ENCODE data around the gene NHS.

The NHS gene

GRCh38 chrX:17591741-17592110, 216.7 kb downstream of the NHS start:
- peak; percentile 85 for DNase-seq

GRCh38 chrX:17592117-17592516, 217.1 kb downstream of the NHS start:
- DNase-seq = peak; percentile 66

DNA sequence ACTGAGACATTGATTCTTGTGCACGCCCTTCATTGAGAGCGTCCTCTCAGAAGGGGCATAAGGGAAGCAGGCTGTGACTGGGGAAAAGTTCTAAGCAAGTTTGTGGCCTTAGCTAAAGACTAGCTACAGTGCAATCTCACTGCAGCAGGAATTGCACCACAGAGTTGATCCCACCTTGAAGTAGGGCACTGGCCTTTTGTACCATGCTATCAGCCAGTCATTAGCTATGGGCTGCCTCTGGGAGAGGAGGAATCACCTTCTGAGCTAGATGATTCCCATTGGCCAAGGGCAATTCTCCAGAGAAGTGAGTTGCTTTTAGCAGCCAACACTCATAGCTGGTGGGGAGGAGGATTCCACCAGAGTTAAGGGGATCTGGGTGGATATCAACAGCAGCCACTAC, 219.7 kb downstream of the NHS start:
- DNase-seq = no peak

GRCh38 chrX:17595456-17596035, 220.5 kb downstream of the NHS start:
- peak; percentile 79 for DNase-seq

GRCh38 chrX:17596061-17596460, 221.1 kb downstream of the NHS start:
- DNase-seq = no peak

GRCh38 chrX:17596546-17597205, 221.7 kb downstream of the NHS start:
- DNase-seq = peak; percentile 73

- no peak for DNase-seq
Observed at GRCh38 chrX:17597327-17597726, 222.3 kb downstream of the NHS start.

GRCh38 chrX:17597836-17598439, 222.9 kb downstream of the NHS start:
- peak; percentile 79 for DNase-seq

DNA sequence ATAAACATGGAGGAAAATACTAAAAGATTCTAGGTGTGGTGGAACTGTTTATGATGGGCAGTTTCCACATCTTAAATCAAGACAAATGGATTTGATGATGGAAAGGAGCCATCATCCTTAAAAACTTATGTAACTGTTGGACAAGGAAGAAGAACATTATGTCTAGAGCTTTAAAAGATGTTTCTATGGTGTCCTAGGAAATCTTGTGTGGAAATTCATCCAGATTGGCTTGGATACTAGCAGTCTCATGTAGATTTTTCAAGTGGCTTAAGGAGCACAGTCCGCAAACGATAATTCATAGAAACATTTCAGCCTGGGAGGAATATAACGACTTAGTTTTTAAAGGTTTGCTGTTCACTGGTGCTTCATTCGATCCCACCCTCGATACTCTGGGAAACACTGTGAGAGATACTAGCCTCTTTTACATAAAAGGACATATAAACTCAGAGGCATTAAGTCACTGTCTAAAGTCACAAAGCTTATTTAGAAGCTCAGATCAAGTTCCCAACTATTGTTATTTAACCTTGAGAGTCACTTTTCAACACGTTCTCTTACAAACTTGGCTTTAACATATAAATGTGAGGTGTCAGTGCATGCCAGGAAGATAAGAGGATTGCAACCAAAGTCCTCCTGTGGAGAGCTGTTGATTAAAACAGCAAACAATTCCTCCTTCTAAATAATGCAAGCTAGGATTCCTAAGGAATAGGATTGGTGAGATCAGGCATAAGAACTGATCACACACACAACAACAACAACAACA, 226.6 kb downstream of the NHS start:
- no peak for DNase-seq

DNA sequence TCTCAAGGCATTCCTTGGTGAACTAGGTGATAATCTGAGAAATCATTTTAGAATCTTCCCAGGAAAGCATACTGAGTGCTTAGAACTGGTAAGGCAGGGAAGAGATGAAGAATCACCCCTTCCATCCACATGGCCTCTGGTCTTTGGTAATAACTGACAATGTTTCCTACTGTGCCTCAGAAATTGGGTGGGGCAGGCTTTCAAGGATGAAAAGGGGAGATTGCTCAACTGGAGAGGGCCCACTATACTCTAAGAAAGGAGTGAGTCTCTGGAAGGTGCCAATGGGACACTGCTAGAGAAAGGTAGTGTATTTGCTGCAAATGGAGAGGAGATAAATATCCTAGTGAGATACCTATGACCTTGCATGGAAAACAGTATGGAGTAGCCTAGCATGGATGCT, 227.2 kb downstream of the NHS start:
- DNase-seq = no peak

DNA sequence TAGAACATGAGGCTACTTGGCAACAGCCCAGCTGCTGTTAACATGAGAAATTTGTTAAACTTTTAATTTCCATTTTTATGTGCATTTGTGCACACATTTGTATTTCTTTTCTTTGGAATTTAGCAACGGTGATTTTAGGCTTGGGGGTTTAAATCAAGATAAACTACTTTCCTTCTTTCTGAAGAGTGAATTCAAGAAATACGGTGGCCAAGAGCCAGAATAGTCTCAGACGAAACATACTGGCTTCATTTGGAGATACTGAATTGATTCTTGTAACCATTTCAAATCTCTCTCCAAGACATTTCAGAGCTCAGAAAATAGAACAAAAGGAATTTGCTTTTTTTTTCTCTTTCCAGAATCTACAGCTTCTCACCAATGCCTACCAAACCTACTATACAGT, 228.2 kb downstream of the NHS start:
- DNase-seq = no peak

GRCh38 chrX:17605676-17606075, 230.7 kb downstream of the NHS start:
- no peak for DNase-seq

DNA sequence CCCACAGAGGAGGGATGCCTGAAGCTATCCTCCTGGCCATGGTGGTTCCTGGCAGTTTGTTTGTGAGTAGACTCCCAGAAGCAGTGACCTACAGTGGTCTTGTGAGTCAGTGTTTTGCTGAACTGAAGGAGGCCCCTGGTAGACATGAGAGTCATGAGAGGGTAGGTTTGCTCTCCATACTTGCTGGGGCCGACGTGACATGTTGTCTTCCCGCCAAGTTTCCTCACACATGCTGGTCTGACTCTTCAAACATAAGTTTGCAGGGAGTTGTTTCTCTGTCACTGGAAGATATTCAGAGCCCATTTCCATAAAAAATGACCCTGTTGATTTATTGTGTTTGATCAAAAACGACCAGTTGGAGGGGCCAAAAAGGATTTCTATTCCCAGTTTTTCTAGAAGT, 231.2 kb downstream of the NHS start:
- no peak for DNase-seq

DNA sequence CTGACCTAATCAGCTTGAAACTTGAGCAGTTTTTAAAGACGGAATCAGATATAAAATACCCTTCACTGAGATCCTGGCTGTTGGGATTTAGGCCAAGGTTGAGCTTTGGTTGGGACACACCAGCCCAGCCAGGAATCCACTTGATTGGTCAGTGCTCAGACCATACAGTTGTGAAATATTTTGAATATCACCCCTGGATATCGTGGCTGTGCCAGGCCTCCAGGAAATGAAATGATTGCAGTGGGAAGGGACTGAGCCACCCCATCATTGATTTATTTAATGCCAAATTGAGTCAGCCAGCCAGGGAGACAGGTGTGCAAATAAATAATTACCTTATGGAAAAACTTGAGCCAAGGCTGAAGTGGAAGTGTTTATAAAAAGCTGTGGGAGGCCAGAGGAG, 233.9 kb downstream of the NHS start:
- no peak for DNase-seq

- no peak for DNase-seq
Observed at GRCh38 chrX:17610788-17611187, 235.8 kb downstream of the NHS start.

DNA sequence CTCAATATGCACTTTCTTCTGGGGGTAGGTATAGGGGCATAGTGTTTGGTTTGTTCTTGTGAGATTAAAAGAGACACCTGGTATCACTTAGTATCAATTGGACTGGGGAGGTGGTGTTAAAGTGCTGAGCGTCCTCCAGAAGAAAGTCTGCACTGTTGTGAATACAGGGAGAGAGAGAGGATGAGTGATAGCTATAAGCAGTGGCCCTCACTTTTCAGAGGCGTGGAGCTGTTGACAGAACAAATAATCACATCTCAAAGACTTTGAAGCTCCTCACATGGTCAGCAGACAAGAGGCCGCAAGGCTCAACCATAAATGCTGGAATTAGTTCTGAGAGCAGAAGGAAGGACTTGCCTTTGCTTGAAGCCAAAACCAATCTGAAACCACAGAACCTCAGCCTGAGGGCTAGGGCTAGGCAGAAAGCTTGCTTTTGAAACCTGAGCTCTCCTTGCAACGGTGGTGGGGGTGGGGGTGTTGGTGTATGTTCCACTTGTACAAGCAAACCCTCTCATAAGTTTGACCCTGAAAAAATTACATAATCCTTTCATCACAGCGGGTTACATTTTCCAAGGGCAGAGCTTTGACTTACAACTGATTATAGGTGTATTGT, 239.1 kb downstream of the NHS start:
- no peak for DNase-seq

DNA sequence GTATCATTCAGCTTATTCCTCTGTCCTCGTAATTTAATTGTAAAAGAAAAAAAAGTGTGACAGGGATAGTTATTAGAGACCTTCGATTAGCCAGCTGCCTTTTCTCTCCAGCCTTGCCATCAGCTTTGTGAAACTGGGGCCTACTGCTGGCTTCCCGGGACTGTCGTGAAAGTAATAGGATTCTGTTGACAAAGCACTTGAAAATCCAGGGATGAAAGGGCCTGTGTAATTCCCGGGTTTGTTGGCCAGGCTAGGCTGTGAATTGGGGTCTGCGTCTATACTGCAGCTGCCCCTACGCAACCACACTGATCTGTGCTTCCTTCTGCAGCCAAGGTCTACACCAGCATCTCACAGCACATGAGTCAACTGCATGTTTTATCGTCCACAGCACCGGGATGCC, 241.9 kb downstream of the NHS start:
- no peak for DNase-seq

- DNase-seq = no peak
Observed at GRCh38 chrX:17617806-17618205, 242.8 kb downstream of the NHS start.

- DNase-seq = no peak
Observed at GRCh38 chrX:17621566-17622270, 246.7 kb downstream of the NHS start.

DNA sequence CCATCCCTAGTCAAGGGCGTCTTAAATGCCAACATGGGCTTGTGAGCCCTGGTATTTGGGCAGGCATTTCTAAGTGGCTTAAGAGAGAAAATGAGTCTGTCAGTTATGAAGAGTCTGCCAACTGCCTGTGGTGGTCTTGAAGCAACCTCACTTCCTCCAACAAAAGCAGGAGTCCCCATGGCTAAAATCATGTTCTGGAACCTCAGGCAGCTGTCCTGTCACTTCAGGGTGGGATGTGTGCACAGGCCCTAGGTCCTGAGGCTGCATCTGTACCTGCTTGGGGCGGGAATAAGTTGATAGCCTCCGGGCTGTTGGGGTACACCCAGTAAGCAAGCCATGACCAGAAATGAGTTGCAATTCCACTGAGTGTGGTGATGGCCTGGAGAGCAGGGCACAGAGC, 247.3 kb downstream of the NHS start:
- DNase-seq = no peak

DNA sequence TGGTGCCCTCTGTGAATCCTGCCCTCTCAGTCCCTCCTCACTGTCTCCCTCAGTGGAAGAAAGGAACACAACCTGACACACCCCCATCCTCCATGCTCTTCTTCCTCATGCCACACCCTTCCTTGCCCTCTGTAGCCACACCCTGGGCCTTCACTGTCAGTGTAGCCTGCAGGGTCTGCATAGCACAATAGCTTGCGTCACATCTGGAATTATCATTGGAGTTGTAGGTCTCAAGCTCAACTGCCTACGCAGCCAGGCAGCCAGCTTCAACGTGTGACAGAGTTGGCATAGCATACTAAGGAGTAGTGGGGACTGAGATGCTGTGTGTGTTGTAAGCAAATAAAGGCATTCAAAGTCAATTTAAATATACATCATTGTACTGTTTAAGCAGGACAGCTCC, 248.8 kb downstream of the NHS start:
- no peak for DNase-seq

DNA sequence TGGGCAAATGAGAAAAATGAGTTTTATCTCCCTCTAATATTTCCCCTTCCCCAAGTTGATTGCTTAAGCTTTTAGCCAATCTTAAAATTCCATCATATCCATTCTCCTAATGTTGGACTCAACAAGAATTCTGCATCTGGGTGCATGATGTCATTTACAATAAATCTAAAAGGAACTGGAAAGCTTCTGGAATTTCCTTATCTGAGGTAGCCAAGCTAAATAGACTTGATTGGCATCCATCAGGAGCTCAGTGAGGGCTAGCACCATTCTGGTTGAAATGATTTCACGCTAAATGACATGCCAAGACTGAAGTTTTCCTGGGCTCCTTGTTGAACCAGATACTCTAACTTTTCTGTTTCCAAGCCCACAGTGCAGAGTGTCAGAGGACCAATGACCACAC, 252.0 kb downstream of the NHS start:
- peak; percentile 9 for DNase-seq

DNA sequence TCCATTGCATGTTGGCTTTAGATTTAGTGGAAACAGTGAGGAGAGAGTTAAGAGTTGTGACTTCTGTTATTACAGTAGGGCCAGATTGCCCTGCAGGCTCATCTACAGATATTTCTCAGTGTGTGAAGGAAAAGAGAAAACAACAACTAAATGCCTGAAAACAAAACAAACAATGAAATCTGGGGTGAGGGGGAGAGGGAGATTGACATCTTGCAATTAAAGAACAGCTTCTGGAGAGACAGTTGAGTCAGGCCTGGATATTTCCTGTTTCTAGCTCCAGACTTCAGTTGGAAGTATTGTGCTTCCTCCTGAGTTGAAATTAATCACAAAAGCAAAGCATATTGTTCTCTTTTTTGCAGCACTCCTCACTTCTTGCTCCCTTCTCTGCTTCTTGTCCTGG, 254.0 kb downstream of the NHS start:
- no peak for DNase-seq
